HG03066 (cell line): Measurements from ENCODE around the gene HOXB1.

Experiments used
- ATAC-seq: cut with Tn5 transposase; IDR thresholded peaks from one replicate; pipeline ENCODE4 v1.9.1; 2021; ENCODE audit warnings: low read depth; ENCODE audit not compliant: unreplicated experiment

Gene HOXB1

DNA sequence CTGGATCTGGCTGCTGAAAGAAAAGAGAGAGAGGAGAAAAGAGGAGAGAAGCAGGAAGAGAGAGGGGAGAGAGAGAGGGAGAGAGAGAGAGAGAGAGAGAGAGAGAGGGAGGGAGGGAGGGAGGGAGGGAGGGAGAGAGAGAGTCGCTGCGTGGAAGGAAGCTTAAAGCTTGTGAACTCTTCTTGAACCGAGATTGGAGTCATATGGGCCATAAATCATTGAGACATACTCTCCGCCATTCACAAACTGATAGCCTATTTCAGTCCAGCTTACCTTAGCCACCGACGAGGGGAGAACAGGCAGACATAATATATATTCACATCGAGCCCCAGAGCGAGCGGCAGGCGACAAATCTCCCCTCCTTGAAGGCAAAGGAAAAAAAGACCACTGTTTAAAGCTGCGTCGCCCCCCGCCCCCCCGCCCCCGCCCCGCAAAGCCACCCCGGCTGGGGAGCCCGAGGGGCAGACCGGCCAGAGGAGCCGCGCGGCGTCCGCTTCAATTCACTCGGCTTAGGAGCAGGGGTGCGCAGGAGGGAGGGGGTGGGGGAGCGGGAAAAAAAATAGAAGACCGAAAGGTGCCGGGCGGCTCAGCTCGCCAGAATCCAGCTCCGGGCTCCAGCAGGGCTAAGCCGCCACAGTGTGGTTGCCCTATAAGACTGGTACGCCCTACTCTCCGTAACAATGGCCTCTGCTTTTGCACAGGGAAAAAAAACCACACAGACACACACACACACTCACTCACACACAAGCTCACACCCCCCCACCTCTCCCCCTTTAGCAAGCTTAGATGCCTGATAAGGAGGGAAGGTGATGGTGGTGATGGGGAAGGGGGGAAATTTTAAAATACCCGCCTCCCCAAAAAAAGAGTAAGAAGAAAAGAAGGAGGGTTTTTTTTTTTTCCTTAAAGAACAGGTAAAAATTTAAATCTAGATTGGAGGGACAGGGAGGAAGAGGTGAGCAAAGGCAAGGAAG is 24.7 kb upstream of the HOXB1 start:
- ATAC-seq: no peak

GRCh38 chr17:48554412-48555257 is 23.8 kb upstream of the HOXB1 start:
- ATAC-seq: no peak

DNA sequence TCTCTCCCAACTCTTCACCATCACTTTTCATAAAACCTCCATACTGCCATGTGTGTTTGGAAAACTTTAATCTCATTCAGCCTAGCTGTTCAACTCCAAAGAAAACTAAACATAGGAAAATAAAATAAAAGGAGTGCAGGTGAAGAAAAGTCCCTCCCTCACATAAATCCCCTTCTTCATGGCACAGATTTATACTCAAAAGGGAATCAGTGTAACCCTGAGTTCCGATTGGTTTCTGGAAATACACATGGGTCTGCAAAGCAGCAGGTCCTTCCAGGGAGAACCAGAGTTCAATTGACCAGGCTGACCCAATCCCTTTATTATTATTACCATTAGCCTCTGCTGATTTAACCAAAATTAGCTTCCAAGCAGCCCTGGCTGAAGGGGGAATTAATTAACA is 23.0 kb upstream of the HOXB1 start:
- ATAC-seq: no peak

- no peak for ATAC-seq
Measured at GRCh38 chr17:48553190-48553547, 22.4 kb upstream of the HOXB1 start.

DNA sequence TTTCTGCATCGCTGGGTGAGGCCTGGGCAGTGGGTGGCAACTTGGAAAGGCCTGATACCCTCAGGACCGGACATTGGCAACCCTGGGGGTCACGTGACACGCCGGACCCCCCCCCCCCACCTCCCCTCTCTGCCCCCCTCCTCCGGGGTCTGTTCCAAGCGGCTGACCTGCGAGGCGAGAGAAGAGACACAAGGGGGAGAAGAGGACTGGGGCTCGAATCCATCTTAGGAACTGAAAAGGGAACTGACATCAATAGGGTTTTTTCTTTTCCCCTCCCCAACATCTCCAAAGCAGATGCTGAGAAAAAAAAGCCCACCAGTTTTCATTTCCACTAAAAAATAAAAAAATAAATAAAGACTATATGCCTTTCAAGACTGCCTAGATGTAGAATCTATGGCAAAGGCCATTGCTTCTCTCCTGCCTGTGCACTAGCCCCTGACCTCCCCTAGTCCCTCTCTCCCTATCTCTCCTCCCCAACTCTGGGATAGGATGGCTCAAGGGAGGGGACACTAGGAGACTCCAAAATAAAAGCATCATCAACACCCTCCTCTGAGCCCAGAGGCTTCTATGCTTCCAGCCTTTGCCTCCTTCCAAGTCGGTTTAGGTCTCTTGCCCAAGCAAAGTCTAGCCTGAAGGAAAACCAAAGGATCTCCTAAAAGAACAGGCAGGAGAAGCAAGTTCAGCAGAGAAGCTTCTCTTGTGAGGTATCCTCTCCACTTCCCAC is 21.8 kb upstream of the HOXB1 start:
- no peak for ATAC-seq

- ATAC-seq: no peak
Measured at GRCh38 chr17:48551596-48552465, 21.0 kb upstream of the HOXB1 start.

DNA sequence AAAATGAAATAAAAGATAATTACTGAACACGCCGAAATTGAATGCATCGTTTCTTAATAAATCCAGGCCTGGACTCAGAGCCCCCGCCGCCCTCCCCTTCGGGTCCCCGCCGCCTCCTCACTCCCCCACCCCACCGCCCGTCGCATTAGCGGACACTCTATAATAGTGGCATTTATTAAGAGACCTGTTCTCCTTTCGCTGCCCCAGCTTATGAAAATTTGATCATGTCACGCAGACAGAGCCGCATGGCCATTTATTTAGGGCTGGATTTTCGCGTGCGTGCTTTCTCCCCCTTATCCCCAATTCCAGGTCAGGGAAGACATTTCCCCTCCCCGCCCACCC is 20.4 kb upstream of the HOXB1 start:
- no peak for ATAC-seq

DNA sequence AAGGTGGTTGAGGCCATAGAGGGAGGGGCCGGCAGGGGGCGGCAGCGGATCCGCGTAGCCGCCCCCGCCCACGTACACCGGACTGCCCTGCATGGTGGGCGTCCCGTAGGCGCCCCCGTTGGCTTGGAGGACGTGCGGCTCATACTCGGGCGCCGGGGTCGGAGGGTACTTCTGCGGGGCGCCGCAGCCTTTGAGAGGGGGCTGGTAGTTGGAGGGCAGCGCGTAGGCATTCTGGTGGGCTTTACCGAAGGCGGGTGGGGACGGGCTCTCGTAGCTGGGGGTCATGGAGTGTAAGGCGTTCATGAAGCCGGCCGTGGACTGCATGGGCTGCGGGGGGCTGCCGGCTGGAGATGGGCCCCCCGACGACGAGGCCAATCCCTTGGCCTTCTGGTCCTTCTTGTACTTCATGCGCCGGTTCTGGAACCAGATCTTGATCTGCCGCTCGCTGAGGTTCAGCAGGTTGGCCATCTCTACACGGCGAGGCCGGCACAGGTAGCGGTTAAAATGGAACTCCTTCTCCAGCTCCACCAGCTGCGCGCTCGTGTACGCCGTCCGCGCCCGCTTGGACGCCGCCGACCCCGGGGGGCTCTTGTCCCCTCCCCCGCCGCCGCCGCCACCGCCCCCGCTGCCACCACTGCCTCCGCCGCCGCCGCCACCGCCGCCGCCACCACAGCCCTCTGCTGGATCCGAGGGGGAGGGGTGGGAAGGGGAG is 19.8 kb upstream of the HOXB1 start:
- ATAC-seq: no peak

DNA sequence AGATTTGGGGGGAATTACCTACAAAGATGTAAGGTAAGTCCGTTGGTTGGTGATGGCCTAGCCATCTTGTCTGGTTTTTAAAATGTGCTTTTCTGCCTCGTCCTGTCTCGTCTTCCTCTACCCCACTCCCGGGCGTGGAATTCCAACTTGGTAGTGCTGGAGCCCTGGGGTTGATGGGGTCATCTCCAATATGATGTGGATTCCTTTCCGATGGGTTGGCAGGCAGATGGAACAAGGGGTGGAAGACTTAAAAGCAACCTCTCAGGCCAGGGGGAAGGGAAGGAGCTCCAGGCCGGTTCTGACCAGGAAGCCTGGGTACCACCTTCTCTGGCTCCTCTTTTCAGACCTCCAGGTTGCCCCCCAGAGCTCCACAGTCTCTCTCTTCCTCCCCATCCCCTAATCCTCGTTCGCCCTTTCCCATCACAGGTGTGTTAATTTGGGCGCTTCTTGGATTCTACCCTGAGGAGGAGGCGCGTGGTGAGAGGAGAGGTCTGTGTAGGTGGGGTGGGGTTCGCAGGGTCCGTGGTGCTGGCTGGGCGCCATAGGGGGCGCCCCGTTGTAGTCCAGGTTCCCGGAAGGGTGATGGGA is 19.2 kb upstream of the HOXB1 start:
- ATAC-seq: no peak

- ATAC-seq: no peak
Measured at GRCh38 chr17:48549281-48549630, 18.4 kb upstream of the HOXB1 start.

GRCh38 chr17:48548523-48549280 is 17.9 kb upstream of the HOXB1 start:
- no peak for ATAC-seq

- no peak for ATAC-seq
Measured at GRCh38 chr17:48547808-48548522, 17.2 kb upstream of the HOXB1 start.

DNA sequence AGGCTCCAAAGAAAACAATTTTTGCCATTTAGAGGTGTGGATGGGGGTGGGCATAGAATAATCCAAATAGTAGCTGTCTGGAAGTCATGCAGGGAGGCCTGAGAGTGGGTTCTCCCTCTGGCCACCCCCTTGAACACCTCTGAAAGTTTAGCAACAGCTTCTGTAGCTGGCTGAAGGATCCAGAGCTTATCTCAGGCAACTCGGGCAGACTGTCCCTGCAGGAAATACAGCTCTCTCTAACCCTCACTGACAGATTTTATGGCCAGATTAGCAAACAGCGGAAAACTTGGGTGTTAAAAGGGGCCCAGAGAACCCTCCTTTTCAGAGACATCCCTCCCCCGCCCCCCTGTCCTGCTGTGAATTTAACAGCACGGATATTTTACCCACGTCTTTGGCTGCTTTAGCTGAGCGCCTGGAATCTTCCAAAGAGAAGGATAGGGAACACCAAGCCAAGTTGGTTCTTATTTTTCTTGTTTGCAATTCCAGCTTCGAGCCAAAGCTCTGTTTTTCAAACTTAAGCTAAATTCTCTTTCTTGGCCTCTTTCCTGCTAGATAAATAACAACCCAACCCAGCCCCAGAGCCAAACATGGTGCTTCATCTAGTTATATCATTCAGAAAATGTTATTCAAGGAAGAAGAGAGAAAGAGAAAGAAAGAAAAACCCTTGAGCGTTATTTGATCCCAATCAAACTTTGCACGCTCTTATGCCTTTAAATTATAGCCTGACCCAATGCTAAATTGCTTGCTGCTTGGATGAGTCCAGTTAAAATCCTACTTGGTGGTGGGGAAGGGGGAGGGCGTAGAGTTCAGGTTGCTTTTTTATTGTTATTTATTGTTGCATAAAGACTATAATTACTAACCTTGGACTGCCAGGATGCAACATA is 16.4 kb upstream of the HOXB1 start:
- ATAC-seq: no peak

DNA sequence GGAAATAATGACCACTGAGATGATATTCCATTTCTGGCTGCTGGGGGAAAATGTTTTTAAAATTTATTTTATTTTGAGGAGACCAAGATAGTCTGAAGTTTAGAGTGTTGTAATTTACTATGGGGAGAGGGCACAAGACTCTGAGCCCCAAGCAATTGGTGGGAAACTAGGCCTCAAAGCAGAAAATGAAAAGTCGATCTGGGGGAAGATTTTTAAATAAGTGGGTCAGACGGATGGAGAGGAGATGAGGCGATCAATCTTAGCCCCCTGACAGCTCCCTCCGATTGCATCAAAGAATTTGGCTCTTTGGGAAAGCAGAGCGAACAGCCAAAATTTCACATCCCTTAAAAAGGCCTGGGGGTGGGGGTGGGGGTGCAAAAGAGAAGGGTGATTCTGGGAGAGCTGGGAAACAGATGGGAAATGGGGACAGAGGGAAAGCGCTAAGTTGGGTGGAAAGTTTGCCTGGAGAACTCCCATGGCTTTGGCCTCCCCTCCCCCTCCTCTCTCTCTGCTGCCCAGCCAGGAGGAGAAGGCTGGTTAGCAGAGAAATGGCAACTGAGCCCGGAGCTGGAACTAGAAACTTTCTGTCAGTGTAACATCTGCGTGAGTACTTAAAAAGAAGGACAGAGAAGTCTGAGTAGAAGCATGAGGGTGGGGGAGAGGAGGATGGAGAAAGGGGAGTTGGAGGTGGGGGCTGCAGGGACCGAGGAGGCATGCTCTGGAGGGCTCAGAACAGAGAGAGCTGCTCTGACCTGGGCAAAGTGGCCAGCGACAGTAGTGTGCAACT is 15.5 kb upstream of the HOXB1 start:
- ATAC-seq: no peak

GRCh38 chr17:48545539-48545938 is 14.7 kb upstream of the HOXB1 start:
- no peak for ATAC-seq

GRCh38 chr17:48545022-48545375 is 14.2 kb upstream of the HOXB1 start, which contains the start of gene HOXB2:
TSS of gene HOXB2 (minus strand) at chr17:48545109. CDS start at chr17:48544911, 198 bp downstream.
- no peak for ATAC-seq
